ENCODE data around the gene GNMT.

DNA sequence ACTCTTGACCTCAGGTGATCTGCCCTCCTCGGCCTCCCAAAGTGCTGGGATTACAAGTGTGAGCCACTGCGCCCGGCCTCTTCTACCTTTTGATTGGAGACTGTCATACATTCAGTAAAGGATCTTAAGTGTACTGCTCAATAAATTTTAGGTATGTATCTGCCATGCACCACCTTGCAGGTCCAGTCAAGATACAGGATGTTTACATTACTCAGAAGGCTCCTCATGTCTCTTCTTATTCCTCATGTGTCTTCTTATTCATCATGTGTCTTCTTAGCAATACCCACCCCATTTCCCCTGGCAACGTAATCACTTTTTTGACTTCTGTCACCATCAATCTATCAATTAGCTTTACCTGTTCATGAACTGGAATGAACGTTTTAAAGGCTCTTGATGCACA lies 45.3 kb downstream of the GNMT start:
- TF ChIP-seq NFIC (IDR thresholded peaks at IDR 0.05): no peak
- no peak for TF ChIP-seq FOXM1 (IDR thresholded peaks at IDR 0.05; ENCODE audit: borderline replicate concordance, low read depth)
- TF ChIP-seq EP300 (IDR thresholded peaks at IDR 0.05; ENCODE audit: borderline replicate concordance): no peak
